CD4-positive, alpha-beta T cell treated with Interleukin-17A for 4 hours (primary cell): Measurements from ENCODE around the gene LTC4S.
"Not testable (repeated sequence)": the region's sequence is repeated elsewhere in the genome, so short reads cannot be mapped to it uniquely, and the experiment has no call there.

ENCODE experiments used
- DNase-seq: peaks from one replicate; pipeline ENCODE4 v3.0.0-alpha.2; 2020; ENCODE audit warnings: mixed read lengths

The LTC4S gene

DNA sequence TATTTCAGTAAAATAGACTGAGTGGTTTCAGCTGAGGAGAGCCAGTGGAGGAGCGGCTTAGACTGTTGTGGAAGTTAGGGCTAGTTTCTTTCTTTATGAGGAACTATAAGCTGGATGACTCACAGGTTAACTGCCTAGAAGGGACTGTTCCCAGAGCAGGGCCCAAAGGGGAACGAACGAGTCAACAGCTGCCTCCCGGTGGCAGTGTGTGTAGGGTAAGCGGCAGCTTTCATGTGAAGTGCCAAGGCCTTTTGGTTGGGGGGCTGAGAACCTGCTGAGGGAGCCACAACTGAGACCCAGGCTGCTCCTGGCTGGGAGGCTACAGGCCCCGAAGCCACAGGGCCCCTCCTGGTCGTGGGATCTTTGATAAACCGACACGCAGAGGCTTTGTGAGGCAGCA is 33.9 kb downstream of the LTC4S start:
- DNase-seq, result peak; percentile 31

DNA sequence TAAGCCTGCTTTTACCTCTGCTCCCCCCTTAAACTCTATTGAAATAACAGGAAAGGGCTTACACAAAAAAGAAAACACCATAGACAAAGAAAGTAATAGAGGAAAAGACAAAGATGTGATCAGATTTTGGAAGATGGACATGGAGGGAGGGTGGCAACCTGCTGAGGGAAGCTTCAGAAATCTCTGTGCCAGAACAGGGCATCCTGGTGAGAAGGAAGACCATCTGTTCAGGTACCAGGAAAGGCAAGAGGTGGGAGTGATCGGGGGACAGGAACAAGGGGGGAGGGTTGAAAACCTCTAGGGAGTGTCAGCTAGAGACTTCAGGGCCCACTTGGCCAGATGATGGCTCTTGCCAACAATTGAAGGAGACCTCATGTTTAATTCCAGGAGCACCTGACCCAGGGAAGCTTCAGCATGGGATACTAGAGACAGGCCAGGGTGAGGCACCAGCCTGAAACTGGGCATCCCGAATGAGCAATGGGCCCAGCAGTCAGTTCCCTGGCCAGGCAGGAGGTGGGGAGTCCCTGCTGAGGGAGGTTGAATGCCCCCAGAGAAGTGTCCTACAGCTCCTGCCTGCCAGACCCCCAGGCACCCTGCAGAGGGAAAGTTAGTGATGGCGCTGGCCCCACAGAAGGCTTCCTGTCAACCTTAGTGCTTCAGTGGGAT is 35.1 kb downstream of the LTC4S start:
- no peak for DNase-seq

- DNase-seq, result no peak
These were observed 36.1 kb downstream of the LTC4S start for GRCh38 chr5:179829732-179830435.

- DNase-seq, result no peak
These were observed 37.2 kb downstream of the LTC4S start for GRCh38 chr5:179830818-179831468.

GRCh38 chr5:179832039-179832745 is 38.4 kb downstream of the LTC4S start:
- DNase-seq, result no peak

DNA sequence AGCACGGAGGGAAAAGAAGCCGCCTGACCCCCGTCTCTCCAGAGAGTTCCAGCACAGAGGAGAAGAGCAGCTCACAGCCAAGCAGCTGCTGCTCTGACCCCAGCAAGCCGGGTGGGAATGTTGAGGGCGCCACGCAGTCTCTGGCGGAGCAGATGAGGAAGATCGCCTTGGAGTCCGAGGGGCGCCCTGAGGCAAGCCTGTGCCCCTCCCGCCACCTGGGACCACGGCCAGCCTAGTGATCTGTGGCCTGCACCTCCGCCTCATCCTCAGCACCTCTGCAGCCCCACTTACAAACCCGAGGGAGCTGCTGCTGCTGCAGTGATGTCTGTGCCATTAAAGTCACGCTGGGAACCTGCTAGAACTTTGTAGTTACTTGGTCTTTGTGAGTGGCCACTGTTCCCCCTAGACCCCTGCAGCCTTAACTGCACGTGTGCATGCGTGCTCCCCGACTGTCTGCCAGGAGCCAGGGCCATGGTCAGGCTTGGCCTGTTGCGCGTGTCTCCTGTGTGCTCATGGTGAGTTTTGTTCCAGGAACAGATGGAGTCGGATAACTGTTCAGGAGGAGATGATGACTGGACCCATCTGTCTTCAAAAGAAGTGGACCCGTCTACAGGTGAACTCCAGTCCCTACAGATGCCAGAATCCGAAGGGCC is 39.4 kb downstream of the LTC4S start:
- DNase-seq, result no peak

DNA sequence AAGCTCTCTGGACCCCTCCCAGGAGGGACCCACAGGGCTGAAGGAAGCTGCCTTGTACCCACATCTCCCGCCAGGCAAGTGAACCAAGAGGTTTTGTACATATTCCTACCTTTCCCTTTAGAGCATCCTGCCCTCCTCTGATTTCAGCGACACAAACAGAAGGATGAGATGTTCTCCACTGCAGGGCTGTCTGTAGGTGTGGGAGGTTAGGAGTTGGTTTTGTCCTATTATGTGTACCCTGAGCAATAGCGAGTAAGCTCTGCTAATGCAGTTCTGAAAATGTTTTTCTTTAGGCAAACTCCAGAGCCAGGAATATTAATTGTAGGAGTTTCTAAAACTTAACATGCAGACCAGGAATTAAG is 39.9 kb downstream of the LTC4S start:
- no peak for DNase-seq

DNA sequence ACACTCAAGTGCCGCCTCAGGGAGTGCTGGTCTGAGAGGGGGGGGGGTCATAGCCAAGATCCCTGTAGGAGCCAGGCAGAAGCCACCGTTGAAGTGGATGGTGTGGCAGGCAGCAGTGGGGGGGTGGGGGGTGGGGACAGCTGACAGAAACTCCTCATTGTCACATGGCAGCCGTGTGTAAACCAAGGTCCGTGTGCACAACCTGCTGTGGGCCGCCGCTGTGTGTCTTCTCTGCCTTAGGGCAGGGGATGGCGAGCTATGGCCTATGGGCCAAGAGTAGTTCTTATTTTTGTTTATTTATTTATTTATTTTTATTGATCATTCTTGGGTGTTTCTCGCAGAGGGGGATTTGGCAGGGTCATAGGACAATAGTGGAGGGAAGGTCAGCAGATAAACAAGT is 40.3 kb downstream of the LTC4S start:
- DNase-seq, result no peak

GRCh38 chr5:179834871-179835270 is 41.1 kb downstream of the LTC4S start:
- DNase-seq, result not testable (repeated sequence)

GRCh38 chr5:179836225-179837019 is 42.6 kb downstream of the LTC4S start:
- DNase-seq, result peak; percentile 71

DNA sequence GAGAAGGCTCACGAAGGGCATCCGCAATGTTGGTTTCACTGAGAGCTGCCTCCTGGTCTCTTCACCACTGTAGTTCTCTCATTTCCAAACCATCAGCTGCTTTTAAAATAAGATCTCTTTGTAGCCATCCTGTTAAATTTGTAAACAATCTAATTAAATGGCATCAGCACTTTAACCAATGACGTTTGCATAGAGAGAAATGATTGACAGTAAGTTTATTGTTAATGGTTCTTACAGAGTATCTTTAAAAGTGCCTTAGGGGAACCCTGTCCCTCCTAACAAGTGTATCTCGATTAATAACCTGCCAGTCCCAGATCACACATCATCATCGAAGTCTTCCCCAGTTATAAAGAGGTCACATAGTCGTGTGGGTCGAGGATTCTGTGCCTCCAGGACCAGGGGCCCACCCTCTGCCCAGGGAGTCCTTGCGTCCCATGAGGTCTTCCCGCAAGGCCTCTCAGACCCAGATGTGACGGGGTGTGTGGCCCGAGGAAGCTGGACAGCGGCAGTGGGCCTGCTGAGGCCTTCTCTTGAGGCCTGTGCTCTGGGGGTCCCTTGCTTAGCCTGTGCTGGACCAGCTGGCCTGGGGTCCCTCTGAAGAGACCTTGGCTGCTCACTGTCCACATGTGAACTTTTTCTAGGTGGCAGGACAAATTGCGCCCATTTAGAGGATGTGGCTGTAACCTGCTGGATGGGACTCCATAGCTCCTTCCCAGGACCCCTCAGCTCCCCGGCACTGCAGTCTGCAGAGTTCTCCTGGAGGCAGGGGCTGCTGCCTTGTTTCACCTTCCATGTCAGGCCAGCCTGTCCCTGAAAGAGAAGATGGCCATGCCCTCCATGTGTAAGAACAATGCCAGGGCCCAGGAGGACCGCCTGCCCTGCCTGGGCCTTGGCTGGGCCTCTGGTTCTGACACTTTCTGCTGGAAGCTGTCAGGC is 43.6 kb downstream of the LTC4S start:
- no peak for DNase-seq

GRCh38 chr5:179839328-179840256 is 45.8 kb downstream of the LTC4S start:
- DNase-seq, result no peak

DNA sequence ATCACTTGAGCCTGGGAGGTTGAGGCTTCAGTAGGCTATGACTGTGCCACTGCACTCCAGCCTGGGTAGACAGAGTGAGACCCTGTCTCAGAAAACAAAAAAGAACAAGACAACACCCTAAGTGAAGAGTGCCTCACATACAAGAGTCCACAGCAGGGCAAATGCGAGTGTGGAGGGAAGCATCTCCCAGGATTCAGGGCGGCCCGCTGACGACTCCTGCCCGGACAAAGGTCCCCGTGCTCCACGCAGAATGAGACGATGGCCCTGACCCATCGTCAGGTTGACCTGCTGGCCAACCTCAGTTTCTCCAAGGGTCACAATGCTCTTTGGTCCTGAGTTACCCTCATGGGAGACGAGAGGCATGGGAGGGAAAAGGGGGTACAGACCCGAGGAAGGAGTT is 46.5 kb downstream of the LTC4S start:
- DNase-seq, result no peak

DNA sequence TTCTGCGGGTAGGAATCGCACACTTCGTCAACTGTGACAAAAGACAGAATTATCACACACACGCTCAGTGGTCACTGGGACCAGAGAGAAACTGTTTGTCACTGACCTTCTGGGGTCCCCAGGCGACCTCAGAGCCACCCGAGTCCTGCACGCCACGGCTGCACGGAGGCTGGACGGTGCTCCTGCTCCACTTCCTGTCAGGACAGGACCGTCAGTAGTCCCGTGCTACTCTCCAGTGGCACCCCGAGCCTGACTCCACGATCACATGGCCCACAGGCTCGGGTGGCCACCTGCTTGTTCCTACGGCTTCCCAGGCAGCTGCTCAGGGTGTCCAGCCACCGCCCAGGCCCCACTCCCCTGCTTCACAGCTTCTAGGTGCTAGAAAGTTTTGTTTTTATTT is 47.0 kb downstream of the LTC4S start:
- DNase-seq, result no peak

DNA sequence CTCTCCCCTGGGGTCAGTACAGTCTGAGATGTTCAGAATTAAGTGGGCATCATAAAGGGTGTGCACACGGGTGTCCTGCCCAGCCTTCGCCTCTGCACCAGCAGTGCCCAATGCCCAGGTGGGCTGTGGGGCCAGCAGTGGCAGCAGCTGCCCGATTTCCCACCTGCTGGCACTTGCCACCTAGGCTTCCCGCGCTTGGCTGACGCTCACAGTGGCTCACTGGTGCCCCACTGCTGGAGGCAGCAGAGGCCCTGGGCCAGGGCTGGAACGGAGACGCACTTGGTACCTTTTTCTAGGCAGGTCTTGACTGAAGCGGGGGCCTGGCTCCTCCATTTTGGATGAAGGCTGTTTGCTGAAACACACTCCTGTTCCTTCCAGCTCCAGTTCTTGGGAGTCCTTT is 47.8 kb downstream of the LTC4S start:
- no peak for DNase-seq
